Activated CD4-positive, alpha-beta memory T cell treated with anti-CD3 and anti-CD28 coated beads, Interleukin-2, amount 10 ng/mL, durations not matched to agents 7 days and 5 days (primary cell): ENCODE data around the gene TSSC4. TPM values are rescaled to one million over a fixed set of nuclear protein-coding genes. Genes with fewer than 3 reads are reported as not detected.
A peak's percentile ranks its signal among the peaks of the same experiment; 100 is the strongest.

Source experiments
- CTCF ChIA-PET: fragments of 350-600 bp; sonication (Branson Sonifier 250); formaldehyde crosslinking; loops from one replicate; lab custom pipeline; 2021; ENCODE audit warnings: antibody characterized with exemption, inconsistent platforms; lab: Charles Lee
- POLR2A ChIA-PET: fragments of 350-600 bp; sonication (Branson Sonifier 250); formaldehyde crosslinking; loops from one replicate; lab custom pipeline; 2021; ENCODE audit warnings: antibody characterized with exemption; lab: Charles Lee
- DNase-seq: peaks from one replicate; pipeline ENCODE4 v3.0.0-alpha.2; 2020
- H3K27ac Mint-ChIP-seq: one replicate; pipeline ENCODE4 v1.8.0; 2021; ENCODE audit warnings: mild to moderate bottlenecking, mixed read lengths
- H3K27me3 Mint-ChIP-seq: one replicate; pipeline ENCODE4 v1.8.0; 2021; ENCODE audit warnings: mixed read lengths
- H3K36me3 Mint-ChIP-seq: one replicate; pipeline ENCODE4 v1.8.0; 2021; ENCODE audit warnings: low read depth, mixed read lengths
- H3K4me1 Mint-ChIP-seq: one replicate; pipeline ENCODE4 v1.8.0; 2021; ENCODE audit warnings: mixed read lengths
- H3K4me3 Mint-ChIP-seq: one replicate; pipeline ENCODE4 v1.8.0; 2021; ENCODE audit warnings: mild to moderate bottlenecking, mixed read lengths
- H3K9me3 Mint-ChIP-seq: one replicate; pipeline ENCODE4 v1.8.0; 2021; ENCODE audit warnings: mixed read lengths
- total RNA-seq, 2 experiments: library from RNA; stranded (reverse); gene quantifications; one replicate each; pipeline ENCODE4 v1.2.3, GENCODE V29; 2021

TSSC4 gene
- total RNA-seq, 2 experiments from 2014 or later: 46.4 to 46.5 TPM

DNA sequence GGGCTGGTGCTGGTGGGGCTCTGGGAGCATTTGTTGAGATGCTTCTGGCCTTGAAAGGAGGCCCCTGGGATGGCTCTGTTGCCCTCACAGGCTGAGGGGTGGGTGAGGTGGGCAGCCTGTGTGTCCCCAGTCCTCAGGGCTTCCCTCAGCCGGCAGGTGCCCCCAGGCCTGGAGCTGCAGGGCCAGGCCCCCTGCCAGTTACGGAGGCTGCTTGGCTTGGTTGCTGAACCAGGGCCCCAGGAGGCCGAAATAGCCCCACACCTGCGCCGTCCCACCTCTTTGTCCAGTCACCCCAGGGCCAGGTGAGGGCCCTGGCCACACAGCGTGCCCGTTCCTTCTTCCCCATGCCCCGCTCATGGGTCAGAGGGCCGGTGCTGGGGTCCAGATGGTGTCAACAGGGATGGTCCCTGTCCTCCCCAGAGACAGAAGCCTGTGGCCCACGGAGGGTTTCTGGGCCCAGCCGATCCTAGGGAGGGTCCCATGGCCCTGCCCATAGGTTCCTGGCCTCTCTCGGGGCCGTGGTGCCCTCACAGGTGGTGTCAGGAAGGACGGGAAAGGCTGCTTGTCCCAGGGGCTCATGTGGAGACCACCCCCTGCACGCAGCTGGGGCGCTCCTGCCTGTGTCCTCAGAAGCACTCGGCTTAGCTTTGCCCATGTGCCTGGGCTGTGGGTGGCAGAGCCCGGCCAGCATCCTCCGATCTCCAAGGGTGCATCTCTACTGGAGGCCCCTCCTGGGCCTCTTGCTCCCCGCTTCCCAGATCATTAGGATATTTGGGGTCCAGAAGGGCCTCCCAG is 9.2 kb upstream of the TSSC4 start:
- H3K9me3 Mint-ChIP-seq: no peaks in the 10 kb centered on the region
- H3K27me3 Mint-ChIP-seq: no peaks in the 10 kb centered on the region
- peaks cover 42% of the 10 kb centered on the region for H3K4me1 Mint-ChIP-seq
- H3K27ac Mint-ChIP-seq: no peak overlapping the region
- peaks cover 2% of the 10 kb centered on the region for H3K36me3 Mint-ChIP-seq
- ChIA-PET CTCF (no interaction called here), POLR2A (interaction anchor here (1.4 to 1.5 kb wide), 2 partner anchors 9 to 13 kb away, joined by 3 to 5 read pairs; partner anchors contain the start of gene TSSC4)
- no peak overlapping the region for H3K4me3 Mint-ChIP-seq
- no peak for DNase-seq

DNA sequence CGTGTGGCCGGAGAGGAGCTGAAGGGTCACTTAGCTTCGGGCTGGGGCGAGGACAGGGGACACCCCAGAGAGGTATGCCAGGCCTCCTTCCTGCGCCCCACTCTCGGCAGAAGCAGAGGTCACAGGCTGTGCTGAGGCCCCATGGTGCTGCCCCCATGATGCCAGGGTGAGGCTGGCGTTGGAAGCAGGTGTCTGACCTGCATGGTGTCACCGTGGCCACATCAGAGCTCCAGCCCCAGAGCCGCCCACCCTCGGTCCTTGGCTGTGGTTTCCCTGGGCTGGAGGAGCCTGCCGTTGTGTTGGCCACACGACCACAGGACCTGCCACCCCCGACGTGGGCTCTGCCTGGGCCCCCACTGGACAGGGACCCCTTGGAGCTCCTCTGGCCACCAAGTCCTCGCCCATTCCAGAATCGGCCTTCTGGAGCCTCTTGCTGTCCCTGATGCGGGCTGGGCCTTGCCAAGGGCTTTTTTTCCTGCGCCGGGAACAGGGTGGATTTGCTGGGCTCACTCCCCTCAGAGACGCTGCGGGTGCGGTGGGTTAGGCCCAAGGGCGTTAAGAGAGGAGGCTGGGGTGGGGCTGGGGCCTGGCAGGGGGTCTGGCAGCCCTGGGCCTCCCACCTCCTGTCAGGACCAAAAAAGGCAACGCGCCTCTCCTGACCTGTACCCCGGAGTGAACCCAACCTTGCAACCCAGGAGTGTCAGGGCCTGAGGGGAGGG is 8.2 kb upstream of the TSSC4 start:
- Mint-ChIP-seq H3K4me3 (no peak overlapping the region), H3K27ac (no peak overlapping the region), H3K36me3 (peaks cover 7% of the 10 kb centered on the region), H3K4me1 (peaks cover 33% of the 10 kb centered on the region), H3K9me3 (no peaks in the 10 kb centered on the region), H3K27me3 (no peaks in the 10 kb centered on the region)
- CTCF ChIA-PET: no interaction called here
- POLR2A ChIA-PET: no interaction called here
- no peak for DNase-seq

DNA sequence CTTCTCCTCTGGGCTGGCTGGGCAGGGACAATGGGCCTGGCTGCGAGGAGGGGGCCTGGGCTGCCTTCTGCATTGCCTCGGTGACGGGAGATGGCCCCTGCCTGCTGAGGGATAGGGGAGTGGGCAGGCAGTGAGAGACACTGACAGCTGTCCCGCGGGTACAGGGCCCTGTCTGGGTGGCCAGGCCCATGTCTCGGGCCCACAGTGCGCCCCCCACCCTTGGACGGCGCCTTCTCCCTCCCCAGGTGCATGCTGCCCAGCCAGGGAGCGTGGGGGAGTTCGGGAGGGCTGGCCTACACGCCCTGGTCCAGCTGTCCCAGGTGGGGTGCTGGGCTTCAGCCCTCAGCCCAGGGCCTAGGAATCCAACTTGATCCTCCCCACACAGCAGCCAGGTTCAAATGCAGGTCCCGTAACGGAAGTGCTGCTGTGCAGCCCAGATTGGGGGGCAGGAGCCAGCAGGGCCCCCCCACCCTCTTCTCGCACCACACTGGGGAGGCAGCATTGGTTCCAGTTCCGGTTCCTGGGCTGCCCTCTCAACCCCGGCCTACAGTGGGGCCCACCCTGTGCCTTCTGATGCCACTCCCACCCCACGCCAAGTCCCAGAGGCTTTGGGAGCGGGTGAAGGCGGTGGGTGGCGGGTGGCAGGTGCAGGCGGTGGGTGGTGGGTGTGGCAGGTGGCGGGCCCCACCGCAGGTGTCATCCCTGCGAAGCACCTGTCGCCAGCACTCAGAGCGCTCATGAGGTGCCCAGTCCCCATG is 7.3 kb upstream of the TSSC4 start:
- Mint-ChIP-seq H3K4me3 (no peak overlapping the region), H3K4me1 (peaks cover 27% of the 10 kb centered on the region), H3K27ac (no peak overlapping the region), H3K27me3 (no peaks in the 10 kb centered on the region), H3K36me3 (peaks cover 11% of the 10 kb centered on the region), H3K9me3 (no peaks in the 10 kb centered on the region)
- POLR2A ChIA-PET: no interaction called here
- CTCF ChIA-PET: no interaction called here
- no peak for DNase-seq

DNA sequence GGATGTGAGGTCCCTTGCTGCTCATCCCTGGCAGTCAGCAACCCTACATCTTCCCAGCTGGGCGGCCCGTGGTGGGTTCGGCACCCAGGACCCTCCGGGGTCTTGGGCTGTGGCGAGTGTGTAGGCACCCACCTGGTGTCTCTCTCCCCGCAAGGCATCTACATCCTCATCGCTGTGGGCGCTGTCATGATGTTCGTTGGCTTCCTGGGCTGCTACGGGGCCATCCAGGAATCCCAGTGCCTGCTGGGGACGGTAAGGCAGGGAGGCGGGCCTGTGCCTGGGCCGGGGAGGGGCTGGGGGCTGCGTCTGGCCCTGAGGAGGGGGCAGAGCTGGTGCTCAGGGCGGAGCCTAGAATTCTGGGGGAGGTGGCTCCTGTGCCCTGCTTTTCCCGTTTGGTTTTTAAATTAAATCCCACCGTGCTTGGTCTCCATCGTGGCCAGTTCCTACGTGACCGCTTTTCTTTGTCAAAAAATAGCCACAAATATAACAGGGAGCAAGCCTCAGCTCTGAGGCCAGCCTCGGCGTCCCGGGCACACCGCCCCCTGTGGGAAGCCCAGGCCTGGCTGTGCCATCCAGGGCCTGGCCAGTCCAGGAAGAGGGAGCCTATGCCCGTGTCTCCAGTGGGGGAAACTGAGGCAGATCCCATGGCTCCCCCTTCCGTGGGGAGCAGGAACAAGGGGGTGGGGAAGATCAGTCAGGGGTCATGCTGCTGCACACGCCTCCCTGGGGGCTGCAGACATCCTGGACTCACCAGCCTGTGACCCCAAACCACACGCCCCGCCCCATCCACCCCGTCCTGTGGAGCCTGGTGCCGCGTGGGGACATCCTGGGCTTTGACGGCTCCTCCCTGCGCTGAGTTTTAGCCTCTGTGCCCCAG is 6.4 kb upstream of the TSSC4 start:
- DNase-seq: no peak
- Mint-ChIP-seq H3K36me3 (peaks cover 11% of the 10 kb centered on the region), H3K4me3 (no peak overlapping the region), H3K4me1 (peaks cover 24% of the 10 kb centered on the region), H3K27me3 (no peaks in the 10 kb centered on the region), H3K27ac (no peak overlapping the region), H3K9me3 (no peaks in the 10 kb centered on the region)
- ChIA-PET POLR2A (no interaction called here), CTCF (no interaction called here)

DNA sequence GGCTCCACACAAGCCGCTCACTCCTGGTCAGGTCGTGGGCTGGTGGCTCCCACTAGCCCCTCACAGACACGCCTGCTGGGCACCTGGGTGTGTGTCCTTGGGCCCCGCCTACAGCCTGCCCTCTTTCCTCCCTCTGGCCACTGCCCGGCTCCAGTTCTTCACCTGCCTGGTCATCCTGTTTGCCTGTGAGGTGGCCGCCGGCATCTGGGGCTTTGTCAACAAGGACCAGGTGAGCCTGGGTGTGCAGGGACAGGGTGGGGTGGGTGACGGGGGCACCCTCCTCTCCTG is 5.8 kb upstream of the TSSC4 start:
- Mint-ChIP-seq H3K36me3 (peaks cover 11% of the 10 kb centered on the region), H3K27ac (no peak overlapping the region), H3K27me3 (no peaks in the 10 kb centered on the region), H3K4me3 (no peak overlapping the region), H3K4me1 (peaks cover 19% of the 10 kb centered on the region), H3K9me3 (no peaks in the 10 kb centered on the region)
- POLR2A ChIA-PET: no interaction called here
- CTCF ChIA-PET: no interaction called here
- no peak for DNase-seq

DNA sequence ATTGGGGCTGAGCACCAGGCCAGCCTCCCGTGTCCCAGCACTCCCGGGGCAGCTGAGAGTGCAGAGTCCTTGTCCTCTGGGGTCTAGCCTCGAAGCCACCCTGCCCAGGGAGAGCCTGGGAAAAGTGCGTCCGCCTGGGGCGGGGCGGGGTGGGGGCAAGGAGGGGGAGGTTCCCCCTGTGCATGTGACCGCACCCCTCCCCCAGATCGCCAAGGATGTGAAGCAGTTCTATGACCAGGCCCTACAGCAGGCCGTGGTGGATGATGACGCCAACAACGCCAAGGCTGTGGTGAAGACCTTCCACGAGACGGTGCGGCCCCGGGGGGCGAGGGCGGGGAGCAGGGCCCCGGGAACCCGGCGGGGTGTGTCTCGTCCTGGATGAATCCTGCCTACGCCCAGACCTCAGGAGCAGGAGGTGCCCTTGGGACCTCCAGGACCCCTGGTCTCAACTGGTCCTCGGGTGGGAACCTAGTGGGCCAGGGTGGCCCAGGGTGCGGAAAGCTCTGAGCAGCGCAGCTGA is 5.3 kb upstream of the TSSC4 start:
- Mint-ChIP-seq H3K9me3 (no peaks in the 10 kb centered on the region), H3K27me3 (no peaks in the 10 kb centered on the region), H3K36me3 (peaks cover 11% of the 10 kb centered on the region), H3K4me1 (peaks cover 15% of the 10 kb centered on the region), H3K4me3 (no peak overlapping the region), H3K27ac (no peak overlapping the region)
- DNase-seq: no peak
- ChIA-PET CTCF (no interaction called here), POLR2A (no interaction called here)

DNA sequence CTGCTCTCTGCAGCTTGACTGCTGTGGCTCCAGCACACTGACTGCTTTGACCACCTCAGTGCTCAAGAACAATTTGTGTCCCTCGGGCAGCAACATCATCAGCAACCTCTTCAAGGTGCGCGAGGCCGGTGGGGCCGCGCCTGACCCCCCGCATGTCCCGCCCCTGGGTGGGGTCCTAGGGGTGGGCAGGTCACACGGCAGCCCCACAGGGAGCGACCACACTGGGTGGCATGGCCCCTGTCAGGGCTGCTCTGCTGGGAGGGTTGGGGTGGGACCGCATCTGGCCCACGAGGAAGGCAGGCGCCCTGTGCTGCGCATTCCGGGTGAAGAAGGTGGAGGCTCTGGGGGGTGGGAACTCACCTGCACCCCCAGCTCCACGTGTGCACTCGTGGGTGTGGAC is 4.7 kb upstream of the TSSC4 start:
- Mint-ChIP-seq H3K4me1 (peaks cover 12% of the 10 kb centered on the region), H3K9me3 (no peaks in the 10 kb centered on the region), H3K36me3 (peaks cover 14% of the 10 kb centered on the region), H3K4me3 (no peak overlapping the region), H3K27me3 (no peaks in the 10 kb centered on the region), H3K27ac (no peak overlapping the region)
- DNase-seq: no peak
- ChIA-PET CTCF (no interaction called here), POLR2A (interaction anchor here (1.2 kb wide), 1 partner anchor 9 kb away, joined by 3 read pairs; no protein-coding TSS in a partner anchor)

DNA sequence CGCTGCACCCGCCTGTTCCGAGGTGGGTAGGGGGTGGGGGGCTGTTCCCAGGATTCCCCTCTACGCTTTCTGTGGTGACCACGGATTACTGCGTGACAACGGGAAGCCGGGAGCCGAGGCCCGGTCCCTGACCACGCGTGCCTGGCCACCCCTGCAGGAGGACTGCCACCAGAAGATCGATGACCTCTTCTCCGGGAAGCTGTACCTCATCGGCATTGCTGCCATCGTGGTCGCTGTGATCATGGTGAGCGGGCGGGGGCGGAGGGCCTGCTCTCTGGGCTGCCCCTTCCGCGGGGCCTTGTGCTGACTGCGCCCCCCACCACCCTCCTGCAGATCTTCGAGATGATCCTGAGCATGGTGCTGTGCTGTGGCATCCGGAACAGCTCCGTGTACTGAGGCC is 4.1 kb upstream of the TSSC4 start:
- peaks cover 16% of the 10 kb centered on the region for H3K36me3 Mint-ChIP-seq
- no peaks in the 10 kb centered on the region for H3K9me3 Mint-ChIP-seq
- H3K4me3 Mint-ChIP-seq: no peak overlapping the region
- no peak overlapping the region for H3K27ac Mint-ChIP-seq
- POLR2A ChIA-PET: interaction anchor here (1.2 kb wide), 1 partner anchor 9 kb away, joined by 3 read pairs; no protein-coding TSS in a partner anchor
- CTCF ChIA-PET: no interaction called here
- H3K4me1 Mint-ChIP-seq: peaks cover 14% of the 10 kb centered on the region
- no peak for DNase-seq
- H3K27me3 Mint-ChIP-seq: no peaks in the 10 kb centered on the region

DNA sequence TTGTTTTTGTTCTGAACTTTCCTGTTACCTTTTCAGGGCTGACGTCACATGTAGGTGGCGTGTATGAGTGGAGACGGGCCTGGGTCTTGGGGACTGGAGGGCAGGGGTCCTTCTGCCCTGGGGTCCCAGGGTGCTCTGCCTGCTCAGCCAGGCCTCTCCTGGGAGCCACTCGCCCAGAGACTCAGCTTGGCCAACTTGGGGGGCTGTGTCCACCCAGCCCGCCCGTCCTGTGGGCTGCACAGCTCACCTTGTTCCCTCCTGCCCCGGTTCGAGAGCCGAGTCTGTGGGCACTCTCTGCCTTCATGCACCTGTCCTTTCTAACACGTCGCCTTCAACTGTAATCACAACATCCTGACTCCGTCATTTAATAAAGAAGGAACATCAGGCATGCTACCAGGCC is 3.5 kb upstream of the TSSC4 start:
- Mint-ChIP-seq H3K27me3 (no peaks in the 10 kb centered on the region), H3K4me1 (peaks cover 20% of the 10 kb centered on the region), H3K4me3 (no peak overlapping the region), H3K36me3 (peaks cover 16% of the 10 kb centered on the region), H3K9me3 (no peaks in the 10 kb centered on the region), H3K27ac (no peak overlapping the region)
- POLR2A ChIA-PET: interaction anchor here (1.2 kb wide), 1 partner anchor 10 kb away, joined by 3 read pairs; no protein-coding TSS in a partner anchor
- CTCF ChIA-PET: no interaction called here
- DNase-seq: no peak

DNA sequence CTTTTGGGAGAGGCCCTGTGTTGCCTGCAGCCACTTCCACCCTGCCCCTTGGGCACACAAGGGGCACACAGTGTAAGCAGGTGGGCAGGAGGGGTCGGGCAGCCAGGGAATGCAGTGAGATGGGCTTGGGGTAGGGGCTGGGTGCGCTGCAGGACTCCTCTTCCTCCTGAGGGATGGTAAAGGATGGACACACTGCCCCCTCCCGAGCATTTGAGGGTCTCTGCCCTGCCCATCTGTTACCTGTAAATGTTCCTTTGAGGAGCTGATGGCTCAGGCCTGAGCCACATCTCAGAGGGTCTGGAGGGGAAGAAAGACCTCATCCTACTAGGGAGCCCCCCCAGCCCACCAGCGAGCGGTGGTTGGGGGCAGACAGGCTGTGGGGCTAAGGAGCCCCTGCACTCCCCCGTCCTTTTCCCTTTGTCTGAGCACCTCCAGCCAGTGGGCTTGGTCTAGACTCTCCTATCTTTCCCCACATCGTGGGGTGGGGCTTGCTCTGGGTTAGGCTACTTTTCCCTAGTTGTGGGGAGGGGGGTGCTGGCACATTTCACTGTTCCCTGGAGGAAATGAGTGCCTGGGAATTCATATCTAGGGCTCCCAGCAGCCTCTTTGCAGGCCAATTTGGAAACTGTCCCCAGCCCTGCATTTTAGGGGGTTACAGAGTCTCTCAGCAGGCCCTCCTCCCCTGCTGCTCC is 1.7 kb upstream of the TSSC4 start:
- POLR2A ChIA-PET: interaction anchor here (1.1 to 3.2 kb wide), 5 partner anchors 12 to 95 kb away, joined by 3 to 27 read pairs (median 5); partner anchors contain the start of genes C11orf21 and TSPAN32
- H3K4me3 Mint-ChIP-seq: peak overlapping the region; percentile 87
- peak overlapping the region; percentile 87 for H3K27ac Mint-ChIP-seq

DNA sequence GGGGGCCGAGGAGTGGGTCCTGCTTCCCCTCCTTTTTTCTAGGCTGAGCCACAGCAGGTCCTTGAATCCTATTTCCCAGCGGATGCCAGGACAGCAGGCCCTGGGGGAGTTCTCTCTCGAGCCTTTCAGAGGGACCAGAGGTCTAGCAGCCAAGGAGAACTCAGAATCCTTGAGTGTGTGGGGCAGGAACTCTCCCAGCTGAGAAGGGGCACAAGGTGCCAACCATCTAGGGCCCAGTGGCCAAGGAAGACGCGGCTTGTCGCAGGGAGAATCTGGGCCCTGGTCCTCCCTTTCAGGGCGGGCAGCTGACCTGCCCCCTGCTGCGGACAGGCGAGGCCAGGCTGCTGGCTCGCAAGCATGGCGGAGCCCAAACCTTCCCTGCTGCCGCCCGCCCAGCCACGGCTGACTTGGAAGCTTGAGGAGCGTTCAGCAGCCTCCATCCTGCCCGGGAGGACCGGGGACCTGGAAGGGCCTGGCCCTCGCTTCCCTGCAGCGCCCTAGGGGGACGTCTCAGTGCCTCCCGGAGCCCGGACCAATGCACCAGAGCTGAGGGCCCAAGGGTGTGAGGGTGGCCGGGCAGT is 972 bp upstream of the TSSC4 start:
- Mint-ChIP-seq H3K9me3 (no peaks in the 10 kb centered on the region), H3K4me1 (peaks cover 23% of the 10 kb centered on the region), H3K36me3 (peaks cover 27% of the 10 kb centered on the region), H3K27ac (peak overlapping the region; percentile 87), H3K4me3 (peak overlapping the region; percentile 87), H3K27me3 (no peaks in the 10 kb centered on the region)
- no peak for DNase-seq
- POLR2A ChIA-PET: interaction anchor here (0.9 to 3.2 kb wide), 6 partner anchors 9 to 547 kb away, joined by 3 to 39 read pairs (median 14); partner anchors contain the start of genes C11orf21, CD81, LSP1 and TSPAN32
- CTCF ChIA-PET: interaction anchor here (0.7 to 6.5 kb wide), 7 partner anchors 9 to 94 kb away, joined by 3 to 42 read pairs (median 9); partner anchors contain the start of gene CD81

More for the DNA sequence above, 1.7 kb upstream of the TSSC4 start:
- peaks cover 26% of the 10 kb centered on the region for H3K36me3 Mint-ChIP-seq
- CTCF ChIA-PET: interaction anchor here (0.9 to 6.5 kb wide), 3 partner anchors 11 to 93 kb away, joined by 3 to 42 read pairs (median 34); no protein-coding TSS in a partner anchor
- peaks cover 27% of the 10 kb centered on the region for H3K4me1 Mint-ChIP-seq
- no peak for DNase-seq
- H3K9me3 Mint-ChIP-seq: no peaks in the 10 kb centered on the region
- H3K27me3 Mint-ChIP-seq: no peaks in the 10 kb centered on the region
